22Rv1 (cell line): ENCODE results near the gene MGAT4C.

Experiments used
- H3K27ac ChIP-seq: fragments of 450-650 bp; 2 replicates; pipeline ENCODE4 v1.5.1; 2017
- ZFX ChIP-seq: fragments of 450-650 bp; IDR thresholded peaks from 2 replicates; pipeline ENCODE4 v1.6.1; 2017; ENCODE audit warnings: antibody characterized with exemption, borderline replicate concordance
- TF ChIP-seq, protein P1 (sequence below): fragments of 450-650 bp; IDR thresholded peaks from 2 replicates; pipeline ENCODE4 v1.5.1; 2017; ENCODE audit warnings: mild to moderate bottlenecking

MGAT4C gene

DNA sequence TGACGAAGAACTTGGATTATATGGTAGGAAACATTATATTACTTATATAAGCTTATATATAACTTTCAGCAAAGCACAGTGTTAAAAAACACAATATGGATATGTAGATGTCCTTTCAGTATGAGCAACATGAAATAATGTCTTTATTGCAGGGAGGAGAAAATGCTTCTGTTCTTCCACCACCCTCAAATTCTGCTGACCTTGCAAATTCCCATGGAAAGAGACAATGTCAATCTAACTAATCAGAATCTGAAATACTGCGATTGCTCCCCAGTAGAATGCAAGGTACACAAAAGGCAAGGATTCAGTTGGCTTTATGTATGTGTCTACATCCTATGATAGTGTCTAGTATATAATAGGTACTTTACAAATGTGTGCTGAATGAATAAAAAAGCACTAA lies 26.4 kb downstream of the MGAT4C start:
- TF ChIP-seq, protein P1, sequence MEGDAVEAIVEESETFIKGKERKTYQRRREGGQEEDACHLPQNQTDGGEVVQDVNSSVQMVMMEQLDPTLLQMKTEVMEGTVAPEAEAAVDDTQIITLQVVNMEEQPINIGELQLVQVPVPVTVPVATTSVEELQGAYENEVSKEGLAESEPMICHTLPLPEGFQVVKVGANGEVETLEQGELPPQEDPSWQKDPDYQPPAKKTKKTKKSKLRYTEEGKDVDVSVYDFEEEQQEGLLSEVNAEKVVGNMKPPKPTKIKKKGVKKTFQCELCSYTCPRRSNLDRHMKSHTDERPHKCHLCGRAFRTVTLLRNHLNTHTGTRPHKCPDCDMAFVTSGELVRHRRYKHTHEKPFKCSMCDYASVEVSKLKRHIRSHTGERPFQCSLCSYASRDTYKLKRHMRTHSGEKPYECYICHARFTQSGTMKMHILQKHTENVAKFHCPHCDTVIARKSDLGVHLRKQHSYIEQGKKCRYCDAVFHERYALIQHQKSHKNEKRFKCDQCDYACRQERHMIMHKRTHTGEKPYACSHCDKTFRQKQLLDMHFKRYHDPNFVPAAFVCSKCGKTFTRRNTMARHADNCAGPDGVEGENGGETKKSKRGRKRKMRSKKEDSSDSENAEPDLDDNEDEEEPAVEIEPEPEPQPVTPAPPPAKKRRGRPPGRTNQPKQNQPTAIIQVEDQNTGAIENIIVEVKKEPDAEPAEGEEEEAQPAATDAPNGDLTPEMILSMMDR = no peak
- no peak for TF ChIP-seq ZFX
- H3K27ac ChIP-seq = no peak overlapping the region

DNA sequence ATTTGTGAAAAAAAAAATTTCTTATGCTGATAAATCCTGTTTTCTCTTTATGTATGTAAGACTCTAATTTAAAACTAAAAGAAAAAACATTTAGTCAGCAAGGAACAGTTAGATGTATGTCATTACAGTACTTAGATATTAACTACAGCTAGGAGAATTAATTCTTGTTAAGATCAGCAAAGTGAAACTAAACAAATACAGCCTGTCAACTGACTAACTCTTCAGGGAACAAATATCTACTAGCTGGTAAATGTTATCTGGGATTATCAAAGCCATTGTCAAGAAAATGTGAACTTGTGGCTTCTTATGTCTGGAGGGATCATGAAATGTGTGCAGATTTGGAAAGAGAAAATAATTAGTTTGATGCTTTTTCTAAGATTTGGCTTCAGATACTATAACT lies 27.5 kb downstream of the MGAT4C start:
- no peak overlapping the region for H3K27ac ChIP-seq
- TF ChIP-seq ZFX = no peak
- TF ChIP-seq, protein P1 = no peak

DNA sequence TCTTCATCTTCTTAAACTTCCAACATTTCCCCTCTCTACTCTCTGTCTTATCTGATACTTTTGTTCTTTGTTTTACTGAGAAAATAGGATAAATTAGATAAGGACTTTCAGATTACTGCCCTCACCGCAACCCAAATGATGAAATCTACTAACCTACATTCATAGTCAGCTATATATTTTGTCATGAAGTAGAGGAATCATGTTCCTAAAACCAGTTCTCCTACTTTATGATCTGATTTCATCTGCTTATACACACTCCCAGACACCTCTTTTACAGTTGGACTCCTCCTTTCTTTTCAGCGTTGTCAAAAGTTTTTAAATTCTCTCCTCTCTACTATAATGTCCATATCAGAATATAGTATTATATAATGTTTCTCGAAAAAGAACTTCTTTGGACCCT lies 29.7 kb downstream of the MGAT4C start:
- TF ChIP-seq ZFX = no peak
- TF ChIP-seq, protein P1 = no peak

DNA sequence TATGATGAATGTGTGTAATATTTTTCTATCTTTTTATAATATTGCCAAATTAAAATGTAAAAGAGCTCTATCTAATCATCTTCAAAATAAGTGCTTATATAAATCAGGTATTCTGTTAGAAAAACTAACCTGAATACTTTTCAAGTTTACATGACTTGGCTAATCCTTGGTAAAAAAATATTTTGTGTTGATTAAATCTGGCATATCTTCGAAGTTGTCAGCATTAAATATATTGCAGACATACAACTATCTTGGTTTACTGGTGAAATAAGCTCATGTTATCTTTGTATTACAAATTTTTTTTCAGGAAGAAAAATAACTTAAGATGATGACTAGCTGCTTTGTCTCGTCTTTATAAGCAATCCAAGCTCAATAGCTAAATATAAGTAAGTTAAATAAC lies 39.6 kb downstream of the MGAT4C start:
- H3K27ac ChIP-seq = no peak overlapping the region
- TF ChIP-seq, protein P1 = no peak
- no peak for TF ChIP-seq ZFX

More for the DNA sequence above, 29.7 kb downstream of the MGAT4C start:
- H3K27ac ChIP-seq = no peak overlapping the region

DNA sequence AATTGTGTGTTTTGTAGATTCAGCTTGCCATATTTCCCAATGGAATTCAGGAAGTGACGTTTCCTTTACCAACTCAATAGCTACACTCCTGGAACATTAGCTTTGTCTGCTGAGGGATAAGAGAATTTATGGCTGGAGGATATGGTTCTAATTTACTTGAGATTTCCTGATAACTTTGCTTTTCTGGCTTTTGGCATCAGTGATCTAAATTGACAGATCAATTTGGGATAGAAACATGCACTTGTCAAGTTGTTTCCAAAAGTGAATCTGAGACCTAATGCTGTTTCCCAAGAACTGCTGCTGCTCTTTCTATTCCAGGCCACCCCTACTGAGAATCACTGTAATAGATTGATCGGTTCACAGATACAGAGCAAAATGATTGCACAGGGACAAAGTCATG lies 43.2 kb downstream of the MGAT4C start:
- TF ChIP-seq, protein P1 = no peak
- TF ChIP-seq ZFX = no peak
- H3K27ac ChIP-seq = no peak overlapping the region

DNA sequence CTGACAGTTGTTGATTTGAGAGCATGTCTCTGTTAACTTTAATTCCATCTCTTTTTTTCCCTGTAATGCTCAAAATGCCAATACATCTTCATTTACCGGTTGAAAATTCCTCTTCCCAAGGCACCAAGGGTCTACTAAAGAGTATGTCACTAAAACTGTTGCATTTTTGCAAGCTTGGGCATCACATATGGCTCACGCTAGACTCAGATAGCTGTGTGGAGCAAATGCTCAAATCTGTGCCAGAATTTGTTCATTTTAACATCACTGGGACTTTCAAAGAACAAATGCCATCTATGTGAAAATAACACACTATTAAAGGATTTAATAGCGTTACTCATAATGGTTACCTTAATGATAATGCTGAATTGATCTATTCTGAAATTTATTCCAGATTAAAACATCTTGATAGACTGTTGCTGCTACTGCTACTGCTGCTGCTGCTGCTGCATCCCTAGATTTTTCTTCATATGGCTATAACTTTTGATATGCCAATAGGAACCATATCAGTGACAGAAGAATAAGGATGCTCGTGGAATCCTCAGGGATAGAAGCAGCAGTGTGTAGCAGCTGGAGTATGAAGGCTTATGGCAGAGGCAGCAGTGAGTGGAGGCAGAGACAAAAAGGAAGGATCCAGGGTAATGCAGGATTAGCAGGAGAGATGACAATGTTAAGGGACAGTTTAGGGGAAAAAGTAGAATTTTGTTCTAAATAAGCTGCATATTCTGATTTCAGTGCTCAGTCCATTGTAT lies 57.3 kb downstream of the MGAT4C start:
- TF ChIP-seq, protein P1 = no peak
- H3K27ac ChIP-seq = no peak overlapping the region

DNA sequence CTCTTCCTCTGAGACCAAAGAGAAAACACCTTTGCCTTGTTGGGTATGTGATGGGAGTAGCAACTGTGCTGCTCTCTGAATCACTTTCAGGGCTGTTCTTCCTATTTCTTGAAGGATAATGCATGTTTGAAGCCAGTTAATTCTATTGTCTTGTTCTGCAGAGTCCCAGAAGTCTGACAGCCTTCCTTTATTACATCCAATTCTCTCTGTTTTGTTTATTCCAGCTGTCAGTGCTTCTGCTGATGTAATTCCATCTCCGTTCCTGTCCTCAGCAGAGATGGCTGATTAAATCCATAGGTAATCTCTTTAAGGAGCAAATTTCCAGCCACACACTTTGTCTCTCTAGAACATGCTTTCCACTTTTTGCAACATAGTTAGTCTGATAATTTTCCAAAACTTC lies 59.7 kb downstream of the MGAT4C start:
- TF ChIP-seq, protein P1 = no peak
- no peak for TF ChIP-seq ZFX
- H3K27ac ChIP-seq = no peak overlapping the region
